DND-41 (cell line): ENCODE results near the gene FHIT.

Experiments used
- ATAC-seq: fragments of 200-7000 bp; cut with Tn5 transposase; 3 replicates; pipeline ENCODE4 v1.9.1; 2021; ENCODE audit warnings: low read depth; ENCODE audit not compliant: insufficient read depth
- DNase-seq: peaks from one replicate; pipeline ENCODE4 v3.0.0-alpha.2; 2020
- H2AFZ ChIP-seq: 2 replicates; pipeline ENCODE4 v1.6.0; 2012; ENCODE audit warnings: low read depth, low read length
- H3K27ac ChIP-seq: 2 replicates; pipeline ENCODE4 v1.5.1; 2012; ENCODE audit warnings: low read length, inconsistent platforms
- H3K27me3 ChIP-seq: fragments of 200-600 bp; sonication (generic); 2 replicates; pipeline ENCODE4 v1.6.0; 2012; ENCODE audit warnings: low read length, mild to moderate bottlenecking, inconsistent platforms; ENCODE audit not compliant: insufficient read depth, poor library complexity
- H3K36me3 ChIP-seq: 2 replicates; pipeline ENCODE4 v1.5.1; 2012; ENCODE audit warnings: low read length, inconsistent platforms; ENCODE audit not compliant: insufficient read depth
- H3K4me1 ChIP-seq: 2 replicates; pipeline ENCODE4 v1.5.1; 2012; ENCODE audit warnings: mild to moderate bottlenecking, low read length; ENCODE audit not compliant: insufficient read depth
- H3K4me2 ChIP-seq: 2 replicates; pipeline ENCODE4 v1.6.0; 2012; ENCODE audit warnings: mild to moderate bottlenecking, moderate library complexity, low read length, inconsistent platforms; ENCODE audit not compliant: insufficient read depth
- H3K4me3 ChIP-seq, 2 experiments: fragments of 200-600 bp in 1 of 2; shearing (Covaris generic) in 1 of 2; 2 replicates each; pipeline ENCODE4 v1.5.1; 2012 to 2016; ENCODE audit warnings: inconsistent platforms in 2 of 2, low read length in 2 of 2, mild to moderate bottlenecking in 2 of 2, low read depth in 1 of 2, moderate library complexity in 1 of 2
- H3K79me2 ChIP-seq: 2 replicates; pipeline ENCODE4 v1.6.0; 2012; ENCODE audit warnings: low read length, inconsistent platforms; ENCODE audit not compliant: insufficient read depth
- H3K9ac ChIP-seq: 2 replicates; pipeline ENCODE4 v1.6.0; 2012; ENCODE audit warnings: low read depth, mild to moderate bottlenecking, inconsistent platforms, low read length, moderate library complexity
- H3K9me3 ChIP-seq: 2 replicates; pipeline ENCODE4 v1.5.1; 2012; ENCODE audit warnings: low read length, moderate library complexity, mild to moderate bottlenecking, inconsistent platforms; ENCODE audit not compliant: insufficient read depth, severe bottlenecking
- H4K20me1 ChIP-seq: 2 replicates; pipeline ENCODE4 v1.6.0; 2012; ENCODE audit warnings: low read length; ENCODE audit not compliant: insufficient read depth
- EZH2 ChIP-seq: IDR thresholded peaks from 3 replicates; pipeline ENCODE4 v1.6.1; 2012; ENCODE audit warnings: borderline replicate concordance, low read depth, mild to moderate bottlenecking, moderate library complexity, low read length, inconsistent platforms; ENCODE audit not compliant: severe bottlenecking
- TF ChIP-seq, protein P1 (sequence below): IDR thresholded peaks from 2 replicates; pipeline ENCODE4 v1.5.1; 2012; ENCODE audit warnings: borderline replicate concordance, low read length, moderate library complexity, mild to moderate bottlenecking; ENCODE audit not compliant: poor library complexity, severe bottlenecking; ENCODE audit errors: extremely low read depth

The FHIT gene

DNA sequence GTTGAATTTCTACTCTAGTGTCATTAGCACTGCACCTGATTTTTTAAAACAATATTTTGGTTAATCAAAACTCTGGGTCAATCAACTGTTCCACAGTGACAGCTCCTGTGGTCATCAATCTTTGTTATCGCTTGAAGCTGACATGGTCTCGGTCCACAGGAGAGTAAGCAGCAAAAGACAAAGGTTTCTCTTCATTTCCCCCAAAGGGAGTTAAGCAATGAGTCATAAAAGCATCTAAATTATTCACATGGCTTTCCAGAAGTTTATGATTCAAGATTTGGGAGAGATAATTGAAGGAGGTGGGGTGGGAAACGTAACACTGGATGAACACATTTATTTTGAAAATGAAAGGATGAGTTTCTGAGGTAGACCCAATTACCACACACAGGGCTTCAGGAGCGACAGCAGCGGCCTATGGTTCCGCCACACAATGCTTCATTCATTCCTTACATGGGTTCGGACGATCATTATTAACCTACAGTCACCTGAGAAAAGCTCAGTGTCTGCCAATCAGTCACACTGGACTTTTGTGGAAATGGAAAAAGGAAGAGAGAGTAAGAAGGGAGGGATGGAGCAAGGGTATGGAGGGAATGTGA lies 505.1 kb downstream of the FHIT start:
- H3K9ac ChIP-seq: no peak overlapping the region
- ATAC-seq (no peak), DNase-seq (no peak)
- peaks cover 10% of the 10 kb centered on the region for H3K9me3 ChIP-seq
- TF ChIP-seq, protein P1, sequence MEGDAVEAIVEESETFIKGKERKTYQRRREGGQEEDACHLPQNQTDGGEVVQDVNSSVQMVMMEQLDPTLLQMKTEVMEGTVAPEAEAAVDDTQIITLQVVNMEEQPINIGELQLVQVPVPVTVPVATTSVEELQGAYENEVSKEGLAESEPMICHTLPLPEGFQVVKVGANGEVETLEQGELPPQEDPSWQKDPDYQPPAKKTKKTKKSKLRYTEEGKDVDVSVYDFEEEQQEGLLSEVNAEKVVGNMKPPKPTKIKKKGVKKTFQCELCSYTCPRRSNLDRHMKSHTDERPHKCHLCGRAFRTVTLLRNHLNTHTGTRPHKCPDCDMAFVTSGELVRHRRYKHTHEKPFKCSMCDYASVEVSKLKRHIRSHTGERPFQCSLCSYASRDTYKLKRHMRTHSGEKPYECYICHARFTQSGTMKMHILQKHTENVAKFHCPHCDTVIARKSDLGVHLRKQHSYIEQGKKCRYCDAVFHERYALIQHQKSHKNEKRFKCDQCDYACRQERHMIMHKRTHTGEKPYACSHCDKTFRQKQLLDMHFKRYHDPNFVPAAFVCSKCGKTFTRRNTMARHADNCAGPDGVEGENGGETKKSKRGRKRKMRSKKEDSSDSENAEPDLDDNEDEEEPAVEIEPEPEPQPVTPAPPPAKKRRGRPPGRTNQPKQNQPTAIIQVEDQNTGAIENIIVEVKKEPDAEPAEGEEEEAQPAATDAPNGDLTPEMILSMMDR: no peak
- no peak for TF ChIP-seq EZH2
- no peaks in the 10 kb centered on the region for H3K36me3 ChIP-seq
- H2AFZ ChIP-seq: no peak overlapping the region
- H3K27ac ChIP-seq: no peak overlapping the region
- no peaks in the 10 kb centered on the region for H4K20me1 ChIP-seq
- no peak overlapping the region for H3K4me2 ChIP-seq
- H3K27me3 ChIP-seq: no peaks in the 10 kb centered on the region
- H3K4me3 ChIP-seq: no peak overlapping the region
- no peaks in the 10 kb centered on the region for H3K79me2 ChIP-seq
- no peaks in the 10 kb centered on the region for H3K4me1 ChIP-seq

DNA sequence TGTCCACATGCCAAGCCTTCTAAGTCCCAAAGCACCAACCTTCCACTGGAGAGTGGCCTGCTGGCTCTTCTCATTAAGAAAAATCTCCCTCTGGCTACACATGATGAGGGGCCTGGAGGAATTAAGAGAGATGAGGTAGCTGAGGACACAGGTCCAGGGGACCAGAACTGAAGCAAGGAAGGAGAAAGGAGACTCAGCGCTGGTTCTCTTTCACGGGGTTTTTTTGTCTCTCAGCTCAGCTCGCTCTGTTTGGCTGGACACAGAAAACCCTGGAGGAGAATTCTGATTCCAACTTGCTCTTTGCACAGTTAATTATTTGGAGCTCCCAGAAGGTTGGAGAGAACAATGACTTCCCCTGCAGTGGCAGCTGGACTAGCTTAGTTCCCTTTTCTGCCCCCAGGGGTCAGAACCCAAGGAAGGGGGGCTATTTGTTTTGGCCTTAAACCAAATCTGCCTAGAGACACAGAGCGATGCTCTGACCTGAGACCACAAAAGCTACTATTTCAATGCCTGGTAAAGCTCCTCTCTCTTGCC lies 507.6 kb downstream of the FHIT start:
- Histone ChIP-seq H3K4me2 (no peak overlapping the region), H2AFZ (no peak overlapping the region), H3K79me2 (no peaks in the 10 kb centered on the region)

DNA sequence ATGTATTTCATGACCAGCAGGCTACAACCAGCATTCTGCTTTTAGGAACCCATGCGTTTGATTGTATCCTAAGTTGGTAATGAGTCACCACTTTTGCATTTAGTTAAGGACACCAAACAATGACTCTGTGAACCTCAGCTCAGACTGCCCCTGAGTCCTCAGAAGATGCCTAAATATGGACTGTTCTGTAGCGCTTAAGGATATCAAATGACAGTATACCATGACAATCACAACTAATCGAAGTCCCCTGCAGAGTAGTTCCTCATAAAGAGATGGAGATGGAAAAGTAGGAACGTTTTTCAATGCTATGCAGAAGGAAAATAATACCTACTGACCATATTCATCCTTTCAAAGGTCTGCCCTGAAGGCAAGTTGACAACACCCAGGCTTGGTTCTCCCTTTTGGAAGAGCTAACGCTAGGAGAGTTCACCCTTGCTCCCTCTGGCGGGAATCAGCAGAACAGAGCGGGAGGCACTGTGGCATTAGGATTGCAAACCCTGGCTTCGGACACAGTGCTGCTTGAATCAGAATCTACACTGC lies 508.6 kb downstream of the FHIT start:
- TF ChIP-seq, protein P1: no peak
- no peak for TF ChIP-seq EZH2
- no peaks in the 10 kb centered on the region for H3K27me3 ChIP-seq
- H4K20me1 ChIP-seq: no peaks in the 10 kb centered on the region
- H3K79me2 ChIP-seq: no peaks in the 10 kb centered on the region
- H3K4me2 ChIP-seq: no peak overlapping the region
- H3K36me3 ChIP-seq: no peaks in the 10 kb centered on the region
- ATAC-seq (no peak), DNase-seq (no peak)
- H2AFZ ChIP-seq: no peak overlapping the region
- no peak overlapping the region for H3K27ac ChIP-seq
- no peaks in the 10 kb centered on the region for H3K4me1 ChIP-seq
- H3K9ac ChIP-seq: no peak overlapping the region
- no peaks in the 10 kb centered on the region for H3K9me3 ChIP-seq
- H3K4me3 ChIP-seq: no peak overlapping the region

More for the DNA sequence above, 507.6 kb downstream of the FHIT start:
- TF ChIP-seq, protein P1: no peak
- TF ChIP-seq EZH2: no peak
- ATAC-seq (no peak), DNase-seq (no peak)
- Histone ChIP-seq H3K9me3 (no peaks in the 10 kb centered on the region), H3K9ac (no peak overlapping the region), H3K36me3 (no peaks in the 10 kb centered on the region), H3K4me1 (no peaks in the 10 kb centered on the region), H3K27ac (no peak overlapping the region), H3K27me3 (no peaks in the 10 kb centered on the region), H4K20me1 (no peaks in the 10 kb centered on the region), H3K4me3 (no peak overlapping the region)
